ENCODE data around the gene BEND5. TPM values are rescaled to one million over a fixed set of nuclear protein-coding genes. Genes with fewer than 3 reads are reported as not detected.

The BEND5 gene
- total and polyA plus RNA-seq, 2 of the 8 experiments (the other 6 are each of a cell fraction or from before 2014, with no cell fraction given): 3.8 to 7.5 TPM

GRCh38 chr1:48794816-48795215 lies 18.1 kb upstream of the BEND5 start:
- no peak overlapping the region for H3K4me3 ChIP-seq (ENCODE audit: extremely low read depth in 1 of 4, insufficient read depth in 2 of 4, low read depth in 3 of 4, low read length in 4 of 4)
- no peaks in the 10 kb centered on the region for H4K20me1 ChIP-seq (replicated peaks in 1 of 2; ENCODE audit: control insufficient read depth in 1 of 2, insufficient read depth in 2 of 2, low read length in 2 of 2)
- no peak overlapping the region for H2BK12ac ChIP-seq (ENCODE audit: low read depth, low read length)
- no peak overlapping the region for H4K5ac ChIP-seq (ENCODE audit: insufficient read length, low read depth, low read length)
- 0% methylated on average over 1 of the region's 1 CpG; no CpG with 5 or more reads in 1 of the 2 experiments for WGBS, 2 experiments (ENCODE audit: extremely low coverage in 1 of 2, insufficient coverage in 1 of 2, insufficient read length in 1 of 2, insufficient replicate concordance in 2 of 2, low coverage in 1 of 2, low lambda C conversion rate in 2 of 2, missing lambda C conversion rate in 1 of 2)
- H3K27ac ChIP-seq (ENCODE audit: low read depth, low read length): no peak overlapping the region
- no peaks in the 10 kb centered on the region for H3K79me1 ChIP-seq (ENCODE audit: low read depth, low read length)
- no peaks in the 10 kb centered on the region for H3K23me2 ChIP-seq (ENCODE audit: low read depth, low read length)
- H2AFZ ChIP-seq (ENCODE audit: low read length): no peak overlapping the region
- H2BK15ac ChIP-seq (ENCODE audit: low read length): no peak overlapping the region
- ChIA-PET POLR2A (ENCODE audit: partially characterized antibody) (no interaction called here), CTCF (ENCODE audit: partially characterized antibody) (no interaction called here)
- H3K4me1 ChIP-seq (replicated peaks in 1 of 4; ENCODE audit: control insufficient read depth in 3 of 4, insufficient read depth in 4 of 4, low read length in 3 of 4): no peaks in the 10 kb centered on the region; a peak in 1 of 7 replicates
- H4K8ac ChIP-seq (ENCODE audit: extremely low read depth, insufficient read depth, low read length): no peak overlapping the region
- no peak overlapping the region for H2BK5ac ChIP-seq (ENCODE audit: low read depth, low read length)
- H3K4ac ChIP-seq (replicated peaks; ENCODE audit: insufficient read length, low read depth, low read length): no peak overlapping the region
- no peak overlapping the region for H3K4me2 ChIP-seq (ENCODE audit: insufficient read depth in 1 of 2, low read depth in 2 of 2, low read length in 2 of 2)
- DNase-seq (ENCODE audit: low read depth in 1 of 2, low spot score in 2 of 2) (no peak), FAIRE-seq (no peak)
- H3K23ac ChIP-seq (ENCODE audit: insufficient read length): no peak overlapping the region
- no peak overlapping the region for H3K56ac ChIP-seq (replicated peaks; ENCODE audit: insufficient read length, low read depth, low read length)
- H3K18ac ChIP-seq (ENCODE audit: extremely low read depth, low read length): no peak overlapping the region
- no peak overlapping the region for H2AK5ac ChIP-seq (ENCODE audit: low read depth, low read length)
- no peaks in the 10 kb centered on the region for H3K27me3 ChIP-seq (replicated peaks in 1 of 4; ENCODE audit: control insufficient read depth in 3 of 4, extremely low read depth in 1 of 4, insufficient read depth in 3 of 4, low read length in 3 of 4)
- H3K36me3 ChIP-seq (ENCODE audit: control insufficient read depth in 2 of 4, insufficient read depth in 4 of 4, low read length in 3 of 4): no peaks in the 10 kb centered on the region
- no peak overlapping the region for H2BK120ac ChIP-seq (replicated peaks; ENCODE audit: low read depth, low read length)
- H3K79me2 ChIP-seq (ENCODE audit: control insufficient read depth in 1 of 2, insufficient read depth in 2 of 2, low read length in 2 of 2): no peaks in the 10 kb centered on the region
- H4K91ac ChIP-seq (replicated peaks; ENCODE audit: insufficient read length, low read length): no peak overlapping the region
- H3K9me3 ChIP-seq (ENCODE audit: insufficient read depth in 2 of 2, low read depth in 1 of 2, low read length in 1 of 2): no peaks in the 10 kb centered on the region
- no peak overlapping the region for H3K14ac ChIP-seq (ENCODE audit: insufficient read length)
- TF ChIP-seq USF2 (IDR thresholded peaks at IDR 0.05; ENCODE audit: low read length) (no peak), BRCA1 (IDR thresholded peaks at IDR 0.05; ENCODE audit: low read depth, low read length) (no peak), ATF3 (IDR thresholded peaks at IDR 0.05; ENCODE audit: insufficient read depth, low read depth, low read length) (no peak)
- no peak overlapping the region for H2BK20ac ChIP-seq (ENCODE audit: low read length)
- no peak overlapping the region for H3K9ac ChIP-seq (replicated peaks in 1 of 4; ENCODE audit: extremely low read depth in 1 of 4, low read depth in 3 of 4, low read length in 3 of 4)

Measured in H1 (cell line).